HG03159 (cell line): ENCODE results near the gene CASD1.
A peak's percentile ranks its signal among the peaks of the same experiment; 100 is the strongest.

Experiments
- ATAC-seq: cut with Tn5 transposase; IDR thresholded peaks from one replicate; pipeline ENCODE4 v1.9.1; 2021; ENCODE audit warnings: mild to moderate bottlenecking, moderate library complexity; ENCODE audit not compliant: unreplicated experiment

CASD1 gene

DNA sequence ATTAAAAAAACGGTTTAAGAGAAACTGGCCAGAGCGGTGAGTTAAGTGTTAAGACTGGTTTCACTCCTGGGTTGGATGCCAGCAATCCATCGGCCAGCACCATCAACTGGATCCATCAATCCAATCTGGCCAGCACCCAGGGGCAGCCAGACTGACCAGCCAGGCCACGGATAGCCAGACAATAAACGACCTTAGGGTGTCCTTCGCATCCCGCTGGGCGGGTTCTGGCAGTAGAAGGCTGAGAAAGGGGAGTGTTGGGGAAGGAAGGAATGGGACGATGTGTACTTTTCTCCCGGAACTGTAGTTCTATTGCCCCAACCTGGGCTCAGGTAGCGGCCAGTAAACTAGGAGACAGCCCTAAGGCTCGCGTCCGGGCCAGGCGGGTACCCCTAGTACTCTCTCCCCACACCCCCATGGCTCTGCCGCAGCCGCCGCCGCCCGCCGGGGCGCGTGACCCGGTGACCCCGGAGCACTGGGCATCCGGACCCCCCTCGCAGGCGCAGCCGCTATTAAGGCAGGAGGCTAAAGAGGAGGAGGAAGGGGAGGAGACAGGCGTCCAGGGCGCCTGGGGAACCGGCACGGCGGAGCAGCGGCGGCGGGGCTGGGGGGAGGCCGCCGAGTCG lies at the start of gene CASD1:
Gene CASD1, plus strand, starts transcription at position 546 of the 623 bp plus-strand sequence. CDS start 276 bp downstream, outside the sequence.
- ATAC-seq, result peak; percentile 59

DNA sequence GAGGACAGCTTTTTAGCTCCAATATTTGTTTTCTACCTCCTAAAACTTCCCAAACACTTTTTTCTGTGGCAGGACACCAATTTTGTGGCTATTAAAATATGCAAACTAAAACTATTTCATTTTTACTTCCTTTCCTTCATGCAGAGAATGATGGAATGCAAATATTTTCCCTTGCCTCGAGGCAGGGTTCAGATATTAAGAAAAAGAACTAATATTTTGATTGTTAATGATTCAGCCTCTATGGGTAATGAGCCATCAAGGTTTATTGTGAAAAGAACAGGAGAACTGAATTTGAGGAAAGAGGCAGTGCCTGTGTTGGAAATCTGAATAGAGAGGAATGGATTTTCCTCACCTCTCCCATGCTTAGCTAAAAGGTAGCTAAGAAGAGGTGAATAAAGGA lies 43.1 kb upstream of the CASD1 start:
- no peak for ATAC-seq

DNA sequence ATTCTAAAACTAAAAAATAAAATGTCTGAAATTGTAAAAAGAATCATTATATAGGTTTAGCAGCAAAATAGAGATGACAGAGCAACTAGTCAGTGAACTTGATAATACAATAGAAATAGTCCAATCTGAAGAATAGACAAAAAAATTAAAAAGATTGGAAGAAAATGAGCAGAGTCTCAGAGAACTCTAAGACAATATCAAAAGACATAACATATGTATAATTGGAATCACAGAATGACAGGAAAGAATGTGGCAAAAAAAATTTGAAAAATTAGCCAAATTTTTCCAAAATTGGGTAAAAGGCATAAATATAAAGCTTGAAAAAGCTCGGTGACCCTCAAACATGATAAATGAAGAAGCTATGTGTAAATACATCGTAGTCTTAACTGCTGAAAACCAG lies 38.0 kb upstream of the CASD1 start:
- no peak for ATAC-seq

DNA sequence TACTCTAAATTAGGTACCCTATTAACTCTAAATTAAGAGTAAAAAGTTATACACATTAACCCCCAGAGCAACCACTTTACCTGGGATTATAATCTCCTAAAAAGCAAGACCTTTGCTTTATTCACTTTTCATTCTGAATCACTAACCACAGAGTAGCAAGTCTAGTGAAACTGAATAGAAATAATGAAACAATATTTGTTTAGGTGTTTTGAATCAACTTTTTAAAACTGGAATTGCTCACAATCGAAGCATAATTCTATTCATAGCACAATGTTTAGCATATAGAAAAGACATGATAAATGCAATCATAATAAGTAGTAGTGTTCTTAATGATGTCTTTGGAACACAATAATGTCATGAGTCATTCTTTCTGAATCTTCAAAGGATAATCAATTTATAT lies 37.0 kb upstream of the CASD1 start:
- ATAC-seq, result peak; percentile 54

GRCh38 chr7:94476251-94476840 lies 33.3 kb upstream of the CASD1 start:
- ATAC-seq, result no peak

GRCh38 chr7:94477878-94478277 lies 31.7 kb upstream of the CASD1 start:
- ATAC-seq, result no peak

DNA sequence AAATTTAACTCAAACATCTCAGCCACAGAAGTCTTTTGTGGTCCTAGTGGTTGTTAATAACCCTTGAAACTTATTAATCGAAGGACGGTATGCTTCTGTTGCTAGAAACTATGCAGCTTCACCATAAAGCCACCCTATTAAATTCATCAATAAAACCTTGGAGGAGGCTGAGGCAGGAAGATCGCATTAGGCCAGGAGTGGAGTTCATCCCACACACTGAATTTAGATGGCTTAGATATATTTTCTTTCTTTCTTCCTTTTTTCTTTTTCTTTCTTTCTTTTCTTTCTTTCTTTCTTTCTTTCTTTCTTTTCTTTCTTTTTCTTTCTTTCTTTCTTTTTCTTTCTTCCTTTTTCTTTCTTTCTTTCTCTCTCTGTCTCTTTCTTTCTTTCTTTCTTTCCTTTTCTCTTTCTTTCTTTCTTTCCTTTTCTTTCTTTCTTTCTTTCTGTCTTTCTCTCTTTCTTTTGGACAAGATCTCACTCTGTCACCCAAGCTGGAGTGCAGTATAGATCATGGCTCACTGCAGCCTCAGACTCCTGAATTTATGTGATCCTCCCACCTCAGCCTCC lies 30.9 kb upstream of the CASD1 start:
- no peak for ATAC-seq

- ATAC-seq, result no peak
Measured at GRCh38 chr7:94481279-94481678, 28.3 kb upstream of the CASD1 start.

- no peak for ATAC-seq
Measured at GRCh38 chr7:94482796-94483195, 26.8 kb upstream of the CASD1 start.

- ATAC-seq, result no peak
Measured at GRCh38 chr7:94483843-94484242, 25.8 kb upstream of the CASD1 start.

GRCh38 chr7:94486216-94486615 lies 23.4 kb upstream of the CASD1 start:
- no peak for ATAC-seq

DNA sequence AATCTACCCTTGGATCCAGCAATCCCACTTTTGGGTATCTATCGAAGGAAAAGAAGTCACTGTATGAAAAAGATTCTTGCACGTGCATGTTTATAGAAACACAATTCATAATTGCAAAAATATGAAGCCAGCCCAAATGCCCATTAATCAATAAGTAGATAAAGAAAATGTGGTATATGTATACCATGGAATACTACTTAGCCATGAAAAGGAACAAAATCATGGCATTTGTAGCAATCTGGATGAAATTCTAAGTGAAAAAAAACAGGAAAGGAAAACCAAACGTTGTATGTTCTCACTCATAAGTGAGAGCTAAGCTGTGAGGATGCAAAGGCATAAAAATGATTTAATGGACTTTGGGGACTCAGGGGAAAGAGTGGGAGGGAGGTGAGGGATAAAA lies 18.2 kb upstream of the CASD1 start:
- no peak for ATAC-seq

- peak; percentile 98 for ATAC-seq
Measured at GRCh38 chr7:94492601-94493000, 17.0 kb upstream of the CASD1 start.

GRCh38 chr7:94497874-94498670 lies 11.5 kb upstream of the CASD1 start:
- no peak for ATAC-seq

DNA sequence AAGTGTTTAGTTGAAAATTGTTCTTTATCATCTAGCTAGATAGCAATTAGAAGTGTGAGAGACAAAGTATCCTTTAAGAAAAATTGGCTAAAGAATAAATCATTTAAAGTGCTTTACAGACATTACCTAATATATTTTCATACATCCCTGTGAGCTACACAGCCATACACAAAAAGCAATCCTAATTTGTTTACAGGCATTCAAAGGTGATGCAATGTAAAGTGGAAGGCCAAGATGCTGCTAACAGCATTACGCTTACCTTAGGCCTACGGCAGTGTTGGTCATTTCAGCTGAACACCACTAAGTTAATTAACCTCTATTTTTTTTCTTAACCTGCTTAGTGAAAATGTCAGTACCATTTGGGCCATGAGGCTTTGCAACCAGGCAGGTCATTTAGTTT lies 10.7 kb upstream of the CASD1 start:
- ATAC-seq, result no peak

- no peak for ATAC-seq
Measured at GRCh38 chr7:94507462-94507861, 2.1 kb upstream of the CASD1 start.

GRCh38 chr7:94507962-94508361 lies 1.6 kb upstream of the CASD1 start:
- ATAC-seq, result no peak

DNA sequence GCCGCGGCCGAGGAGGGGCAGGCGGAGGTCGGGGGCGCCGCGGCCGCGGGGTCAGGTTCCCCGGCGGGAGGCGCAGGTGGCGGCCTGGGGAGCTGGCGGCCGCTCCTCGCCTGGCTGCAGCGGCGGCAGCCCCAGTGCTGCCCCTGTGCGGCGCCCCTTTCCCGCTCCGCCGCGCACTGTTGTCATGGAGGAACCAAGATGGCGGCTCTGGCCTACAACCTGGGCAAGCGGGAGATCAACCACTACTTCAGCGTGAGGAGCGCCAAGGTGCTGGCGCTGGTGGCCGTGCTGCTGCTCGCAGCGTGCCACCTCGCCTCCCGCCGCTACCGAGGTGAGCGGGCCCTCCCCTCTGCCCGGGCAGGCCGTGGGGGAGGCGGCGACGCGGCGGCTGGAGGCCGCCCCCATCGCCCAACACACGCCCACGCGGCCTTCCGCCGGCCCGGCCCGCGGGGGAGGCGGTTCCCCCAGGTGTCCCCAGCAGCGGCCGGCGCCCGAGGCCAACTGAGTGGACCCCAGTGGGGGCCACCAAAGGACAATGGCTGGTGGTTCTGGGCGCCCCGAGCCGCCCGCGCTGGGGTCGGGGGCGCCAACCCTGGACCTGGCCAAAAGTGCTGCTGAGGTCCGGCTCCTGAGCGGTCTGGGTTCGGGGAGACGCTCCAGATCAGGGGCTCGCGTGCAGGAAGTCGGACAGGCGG lies 425 bp downstream of the CASD1 start:
- ATAC-seq, result peak; percentile 74

DNA sequence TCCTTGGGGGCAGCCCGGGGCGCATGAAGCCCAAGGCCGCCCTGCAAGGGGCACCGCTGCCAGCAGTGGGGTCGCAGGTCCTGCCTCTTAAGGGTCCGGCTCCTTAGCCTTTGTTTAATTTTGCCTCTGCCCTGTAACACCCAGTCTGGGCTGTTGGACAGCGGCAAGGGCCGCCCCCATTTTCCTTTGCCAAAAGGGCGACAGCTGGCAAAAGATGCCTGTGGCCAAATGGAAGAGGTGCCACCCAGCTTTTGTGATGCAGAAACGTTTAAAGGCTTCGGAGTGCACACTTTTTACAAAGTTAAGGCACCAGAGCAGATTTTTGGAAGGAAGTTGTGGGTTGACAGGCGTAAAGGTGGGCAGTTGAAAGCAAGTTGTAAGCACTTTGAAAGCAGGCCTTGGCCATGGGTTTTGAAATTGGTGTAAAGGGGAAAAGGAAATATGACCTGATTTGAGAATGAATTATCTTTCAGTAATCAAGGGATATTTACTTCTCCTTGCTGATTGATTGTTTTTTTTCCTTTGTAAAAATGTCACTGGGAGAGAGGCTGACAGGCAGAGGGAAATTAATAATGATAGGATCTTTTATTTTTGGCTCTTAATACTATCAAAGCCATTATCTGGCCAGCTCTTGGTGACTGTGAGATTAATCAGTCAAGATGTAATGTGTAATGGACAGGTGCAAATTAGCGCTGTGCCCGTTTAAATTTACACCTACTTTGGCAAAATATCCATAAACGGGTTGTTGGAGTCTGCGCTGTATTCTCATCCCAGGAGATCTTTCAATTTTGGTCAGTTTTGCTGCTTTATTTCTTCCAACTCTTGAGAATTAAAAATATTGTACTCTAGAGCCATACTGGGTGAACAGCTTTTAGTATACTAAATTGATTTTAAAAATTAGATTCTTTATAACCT lies 1.2 kb downstream of the CASD1 start:
- peak; percentile 23 for ATAC-seq

DNA sequence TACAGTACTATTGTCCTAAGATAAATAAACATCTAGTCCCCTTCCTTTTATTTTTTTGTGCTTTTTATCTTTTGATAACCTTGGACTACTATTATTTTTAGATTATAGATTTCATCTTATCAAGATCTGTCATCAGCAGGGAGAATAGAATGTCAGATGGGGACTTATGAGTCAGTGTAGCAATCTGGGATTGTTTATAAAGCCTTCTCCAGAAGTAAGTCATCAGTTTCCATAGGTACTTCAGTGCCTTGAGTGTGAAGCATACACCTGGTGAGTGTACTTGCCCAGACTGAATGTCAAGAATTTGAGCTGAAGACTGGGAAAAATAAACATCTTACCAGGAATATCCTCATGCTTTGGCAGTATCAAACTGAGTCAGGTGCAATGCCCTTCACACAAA lies 2.1 kb downstream of the CASD1 start:
- ATAC-seq, result no peak
